ENCODE data around the gene MMP1.

GRCh38 chr11:102783016-102783415 lies 14.9 kb downstream of the MMP1 start:
- TF ChIP-seq CTCF (IDR thresholded peaks at IDR 0.05) (no peak), POLR2A (IDR thresholded peaks at IDR 0.05) (no peak)
